ENCODE results near the gene ANO8. TPM values are rescaled to one million over a fixed set of nuclear protein-coding genes. Genes with fewer than 3 reads are reported as not detected.
"Not testable (repeated sequence)": the region's sequence is repeated elsewhere in the genome, so short reads cannot be mapped to it uniquely, and the experiment has no call there.

Gene ANO8
- total RNA-seq = 1 to 10 TPM; 4.2 to 4.8 TPM

GRCh38 chr19:17334414-17335409 is at the start of gene ANO8:
ANO8 (minus strand) TSS chr19:17334855; CDS start chr19:17334670, 185 bp downstream.
- DNase-seq (peak; percentile 97), ATAC-seq (peak; percentile 43)
- CTCF ChIA-PET = interaction anchor here (0.6 to 1.2 kb wide), 7 partner anchors 11 to 107 kb away, joined by 3 to 4 read pairs (median 3); no protein-coding TSS in a partner anchor
- POLR2A ChIA-PET = interaction anchor here (0.5 to 2.6 kb wide), 4 partner anchors 10 to 31 kb away, joined by 3 to 11 read pairs (median 6); partner anchors contain the start of gene DDA1
- Mint-ChIP-seq H3K27me3 (no peaks in the 10 kb centered on the region), H3K27ac (peak within 1 kb of the TSS; percentile 74), H3K9me3 (ENCODE audit: low read depth) (no peaks in the 10 kb centered on the region), H3K4me1 (peaks cover 31% of the 10 kb centered on the region), H3K36me3 (ENCODE audit: low read depth) (peaks cover 9% of the 10 kb centered on the region), H3K4me3 (peak within 1 kb of the TSS; percentile 98)
- intact Hi-C loops (cut with DNase I, micrococcal nuclease) = loop anchor here in 1 of 2 experiments (5.0 kb wide), 1 partner anchor 133 kb away; no protein-coding TSS in a partner anchor

- ChIA-PET CTCF (interaction anchor here (0.9 to 1.1 kb wide), 3 partner anchors 9 to 48 kb away, joined by 3 to 5 read pairs (median 3); no protein-coding TSS in a partner anchor), POLR2A (no interaction called here)
- peaks cover 10% of the 10 kb centered on the region for H3K27me3 Mint-ChIP-seq
- peaks cover 4% of the 10 kb centered on the region for H3K9me3 Mint-ChIP-seq (ENCODE audit: low read depth)
- ATAC-seq = no peak
- no peak overlapping the region for H3K4me3 Mint-ChIP-seq
- no peak for DNase-seq
- intact Hi-C loops (cut with DNase I, micrococcal nuclease) = no loop called here
- peaks cover 8% of the 10 kb centered on the region for H3K4me1 Mint-ChIP-seq
- H3K36me3 Mint-ChIP-seq (ENCODE audit: low read depth) = peaks cover 2% of the 10 kb centered on the region
- no peak overlapping the region for H3K27ac Mint-ChIP-seq
Observed at GRCh38 chr19:17380426-17381138, 45.9 kb upstream of the ANO8 start.

GRCh38 chr19:17379221-17379631 is 44.6 kb upstream of the ANO8 start:
- intact Hi-C loops (cut with DNase I, micrococcal nuclease) = no loop called here
- Mint-ChIP-seq H3K9me3 (ENCODE audit: low read depth) (peaks cover 4% of the 10 kb centered on the region), H3K36me3 (ENCODE audit: low read depth) (peaks cover 2% of the 10 kb centered on the region), H3K4me3 (no peak overlapping the region), H3K27ac (no peak overlapping the region), H3K27me3 (peaks cover 10% of the 10 kb centered on the region), H3K4me1 (peaks cover 8% of the 10 kb centered on the region)
- DNase-seq (no peak), ATAC-seq (no peak)
- CTCF ChIA-PET = interaction anchor here (1.1 kb wide), 1 partner anchor 112 kb away, joined by 4 read pairs; the partner anchor contains the start of gene BABAM1
- POLR2A ChIA-PET = no interaction called here

- intact Hi-C loops (cut with DNase I, micrococcal nuclease) = no loop called here
- Mint-ChIP-seq H3K9me3 (ENCODE audit: low read depth) (peaks cover 4% of the 10 kb centered on the region), H3K27ac (no peak overlapping the region), H3K4me3 (no peak overlapping the region), H3K36me3 (ENCODE audit: low read depth) (peaks cover 2% of the 10 kb centered on the region), H3K27me3 (peaks cover 10% of the 10 kb centered on the region), H3K4me1 (peaks cover 7% of the 10 kb centered on the region)
- no peak for ATAC-seq
- no peak for DNase-seq
- CTCF ChIA-PET = no interaction called here
- POLR2A ChIA-PET = no interaction called here
Observed at GRCh38 chr19:17378271-17378670, 43.6 kb upstream of the ANO8 start.

GRCh38 chr19:17376935-17377600 is 42.4 kb upstream of the ANO8 start, which contains the start of gene PLVAP:
PLVAP (minus strand) TSS chr19:17377342; CDS start chr19:17377288, 54 bp downstream.
- POLR2A ChIA-PET = no interaction called here
- intact Hi-C loops (cut with DNase I, micrococcal nuclease) = no loop called here

GRCh38 chr19:17370026-17370587 is 35.5 kb upstream of the ANO8 start:
- ChIA-PET POLR2A (no interaction called here), CTCF (no interaction called here)
- intact Hi-C loops (cut with DNase I, micrococcal nuclease) = no loop called here
- H3K4me1 Mint-ChIP-seq = peaks cover 7% of the 10 kb centered on the region
- H3K27ac Mint-ChIP-seq = no peak overlapping the region
- no peaks in the 10 kb centered on the region for H3K9me3 Mint-ChIP-seq (ENCODE audit: low read depth)
- no peak overlapping the region for H3K4me3 Mint-ChIP-seq
- H3K27me3 Mint-ChIP-seq = peaks cover 4% of the 10 kb centered on the region
- no peaks in the 10 kb centered on the region for H3K36me3 Mint-ChIP-seq (ENCODE audit: low read depth)
- DNase-seq (no peak), ATAC-seq (no peak)

More at GRCh38 chr19:17376935-17377600, 42.4 kb upstream of the ANO8 start, which contains the start of gene PLVAP:
- no peak within 1 kb of the TSS for H3K4me3 Mint-ChIP-seq
- peaks cover 10% of the 10 kb centered on the region for H3K27me3 Mint-ChIP-seq
- no peaks in the 10 kb centered on the region for H3K4me1 Mint-ChIP-seq
- H3K27ac Mint-ChIP-seq = no peak within 1 kb of the TSS
- DNase-seq (no peak), ATAC-seq (no peak)
- H3K9me3 Mint-ChIP-seq (ENCODE audit: low read depth) = peaks cover 4% of the 10 kb centered on the region
- peaks cover 2% of the 10 kb centered on the region for H3K36me3 Mint-ChIP-seq (ENCODE audit: low read depth)
- CTCF ChIA-PET = interaction anchor here (1.4 kb wide), 1 partner anchor 12 kb away, joined by 5 read pairs; no protein-coding TSS in a partner anchor

- no peak overlapping the region for H3K27ac Mint-ChIP-seq
- CTCF ChIA-PET = interaction anchor here (0.7 to 1.5 kb wide), 4 partner anchors 14 to 85 kb away, joined by 3 to 6 read pairs (median 4); no protein-coding TSS in a partner anchor
Observed at GRCh38 chr19:17365361-17365760, 30.7 kb upstream of the ANO8 start.

GRCh38 chr19:17363852-17364605 is 29.4 kb upstream of the ANO8 start:
- H3K27me3 Mint-ChIP-seq; H3K4me3 Mint-ChIP-seq; intact Hi-C loops (cut with DNase I, micrococcal nuclease); H3K36me3 Mint-ChIP-seq (ENCODE audit: low read depth); H3K9me3 Mint-ChIP-seq (ENCODE audit: low read depth); H3K4me1 Mint-ChIP-seq; DNase-seq; POLR2A ChIA-PET; ATAC-seq; H3K27ac Mint-ChIP-seq; CTCF ChIA-PET: not testable (repeated sequence)

More at GRCh38 chr19:17365361-17365760, 30.7 kb upstream of the ANO8 start:
- Mint-ChIP-seq H3K4me1 (peaks cover 5% of the 10 kb centered on the region), H3K9me3 (ENCODE audit: low read depth) (no peaks in the 10 kb centered on the region), H3K4me3 (no peak overlapping the region), H3K27me3 (peaks cover 4% of the 10 kb centered on the region), H3K36me3 (ENCODE audit: low read depth) (no peaks in the 10 kb centered on the region)
- ATAC-seq (no peak), DNase-seq (no peak)
- POLR2A ChIA-PET = no interaction called here
- intact Hi-C loops (cut with DNase I, micrococcal nuclease) = no loop called here

GRCh38 chr19:17359905-17360800 is 25.5 kb upstream of the ANO8 start:
- CTCF ChIA-PET = interaction anchor here (0.6 to 1.1 kb wide), 2 partner anchors 30 to 81 kb away, joined by 3 read pairs; no protein-coding TSS in a partner anchor
- H3K4me1 Mint-ChIP-seq = no peaks in the 10 kb centered on the region

More at GRCh38 chr19:17359905-17360800, 25.5 kb upstream of the ANO8 start:
- H3K27ac Mint-ChIP-seq = no peak overlapping the region
- DNase-seq = no peak
- POLR2A ChIA-PET = no interaction called here
- H3K36me3 Mint-ChIP-seq (ENCODE audit: low read depth) = no peaks in the 10 kb centered on the region
- peaks cover 2% of the 10 kb centered on the region for H3K27me3 Mint-ChIP-seq
- H3K4me3 Mint-ChIP-seq = no peak overlapping the region
- H3K9me3 Mint-ChIP-seq (ENCODE audit: low read depth) = no peaks in the 10 kb centered on the region
- ATAC-seq = no peak
- intact Hi-C loops (cut with DNase I, micrococcal nuclease) = no loop called here
